Spleen (tissue), 11 donors: ENCODE results near the gene TRIM43. TPM values are rescaled to one million over a fixed set of nuclear protein-coding genes. Genes with fewer than 3 reads are reported as not detected.
"Not testable (repeated sequence)": the region's sequence is repeated elsewhere in the genome, so short reads cannot be mapped to it uniquely, and the experiment has no call there.

Experiments used
- DNase-seq: peaks from one replicate; pipeline ENCODE4 v3.0.0-alpha.2; 2020
- H3K27ac ChIP-seq, 8 donors: fragments of 200-600 bp; sonication (generic) in 7 of 8; 1 replicate in 4 of 8; 2 replicates in 4 of 8; pipeline versions ENCODE4 v1.5.0 to v1.8.0; 2016 to 2021; ENCODE audit warnings: inconsistent platforms in 4 of 8, mild to moderate bottlenecking in 4 of 8, moderate library complexity in 1 of 8
- H3K27me3 ChIP-seq, 7 donors: fragments of 200-600 bp; sonication (generic) in 6 of 7; replicated peaks in 1 of 7; 1 replicate in 4 of 7; 2 replicates in 3 of 7; pipeline versions ENCODE4 v1.5.0 to v1.8.0; 2016 to 2021; ENCODE audit warnings: inconsistent platforms in 3 of 7, mild to moderate bottlenecking in 1 of 7
- H3K36me3 ChIP-seq, 6 donors: fragments of 200-600 bp; sonication (generic) in 5 of 6; 1 replicate in 4 of 6; 2 replicates in 2 of 6; pipeline versions ENCODE4 v1.5.0 to v1.8.0; 2016 to 2021; ENCODE audit warnings: inconsistent platforms in 2 of 6
- H3K4me1 ChIP-seq, 6 donors: fragments of 200-600 bp; sonication (generic) in 5 of 6; 1 replicate in 3 of 6; 2 replicates in 3 of 6; pipeline versions ENCODE4 v1.5.0 to v1.8.0; 2016 to 2021; ENCODE audit warnings: inconsistent platforms in 3 of 6
- H3K4me3 ChIP-seq, 8 donors: fragments of 200-600 bp; sonication (generic) in 7 of 8; 1 replicate in 4 of 8; 2 replicates in 4 of 8; pipeline versions ENCODE4 v1.5.0 to v1.8.0; 2016 to 2021; ENCODE audit warnings: inconsistent platforms in 4 of 8, mild to moderate bottlenecking in 4 of 8, moderate library complexity in 2 of 8
- H3K9me3 ChIP-seq, 8 donors: fragments of 200-600 bp; sonication (generic) in 7 of 8; 1 replicate in 4 of 8; 2 replicates in 4 of 8; pipeline versions ENCODE4 v1.5.0 to v1.8.0; 2016 to 2021; ENCODE audit warnings: inconsistent platforms in 4 of 8
- POLR2A ChIP-seq, 3 donors: fragments of 450-650 bp; IDR thresholded peaks; one replicate each; pipeline ENCODE4 v1.5.1; 2017; ENCODE audit warnings: antibody characterized with exemption in 3 of 3, mild to moderate bottlenecking in 1 of 3
- POLR2AphosphoS5 ChIP-seq, 3 donors: sonication (generic); formaldehyde crosslinking; IDR thresholded peaks; one replicate each; pipeline ENCODE4 v1.5.1; 2017; ENCODE audit warnings: antibody characterized with exemption in 3 of 3
- WGBS, 5 donors: extraction: QIAGEN DNeasy Blood & Tissue Kit in 3 of 5; methylation state at CpG; one replicate each; pipeline versions ENCODE4 v1.1.5 to v1.1.7; 2013 to 2018; 5-methylcytosine and 5-hydroxymethylcytosine counted together
- intact Hi-C: fragments of 100-400 bp; cut with DNase I; formaldehyde crosslinking; loops from one replicate; pipeline ENCODE4 v1.15.0; 2023; ENCODE audit warnings: low total_unique reads
- polyA plus RNA-seq, 3 donors: library from polyadenylated mRNA; stranded (reverse); fragments of 200-250 nt; gene quantifications; one replicate each; pipeline ENCODE4 v1.2.1, GENCODE V29; 2013
- total RNA-seq, 7 donors: library from RNA; depleted of rRNA in 3 of 7; stranded (reverse); fragments of >200 nt in 3 of 7; fragmentation: NEBNext Ultra II Directional in 4 of 7; extraction: Animal tissue kit (Norgen Biotek cat#: 25700) in 4 of 7; gene quantifications; one replicate each; pipeline versions ENCODE4 v1.1.0 to v1.2.1, GENCODE V29; 2016 to 2021
- TF ChIP-seq, protein P1 (sequence below), 11 experiments: fragments of 200-600 bp in 7 of 11; fragments of 450-650 bp in 4 of 11; sonication (generic) in 4 of 11; IDR thresholded peaks in 8 of 11; conservative IDR thresholded peaks in 3 of 11; 1 replicate in 7 of 11; 2 replicates in 4 of 11; pipeline versions ENCODE4 v1.4.0 to v1.8.0; 2016 to 2021; ENCODE audit warnings: antibody characterized with exemption in 11 of 11, inconsistent platforms in 4 of 11, mild to moderate bottlenecking in 1 of 11
- donor health status: healthy with polysubstance abuse.
- donor health status: DM: no; HTN: no; CAD: no; lungs with moderate emphysema.
- donor health status: DM: no; HTN: no; CAD: no.
- donor health status: Bipolar disorder and iron deficiency.
- donor health status: healthy.
- donor health status: DM: no; HTN: no; CAD: no.
- donor health status: DM: yes; HTN: yes; CAD: no.

TRIM43 gene
- total and polyA plus RNA-seq, 10 donors: not detected

DNA sequence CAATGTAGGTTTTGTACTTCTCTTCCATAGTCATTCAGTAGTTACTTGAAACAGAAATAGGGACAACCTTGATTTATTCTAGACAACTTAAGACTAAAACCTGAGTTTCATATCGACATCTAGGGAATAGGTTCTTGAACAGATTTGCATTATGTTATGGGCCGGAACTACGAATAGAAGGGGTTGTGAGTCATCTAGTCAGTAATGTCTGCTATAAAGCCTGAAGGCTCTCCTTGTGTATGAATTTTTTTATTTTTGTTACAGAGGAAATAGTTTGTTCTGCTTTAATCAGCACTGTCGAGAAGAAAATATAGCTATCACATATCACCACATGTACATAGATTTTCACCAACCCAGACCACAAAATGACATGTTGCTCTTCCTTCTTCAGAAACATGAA lies 17.3 kb upstream of the TRIM43 start:
- Histone ChIP-seq H3K36me3 (no peaks in the 10 kb centered on the region), H3K4me3 (no peak overlapping the region), H3K27ac (no peak overlapping the region), H3K9me3 (no peaks in the 10 kb centered on the region), H3K27me3 (peaks cover 0 to 14% (median 3%) of the 10 kb centered on the region in 7 donors), H3K4me1 (no peaks in the 10 kb centered on the region)
- DNase-seq: no peak
- TF ChIP-seq POLR2AphosphoS5 (IDR thresholded peaks at IDR 0.05) (no peak), POLR2A (IDR thresholded peaks at IDR 0.05) (no peak)
- TF ChIP-seq, protein P1, sequence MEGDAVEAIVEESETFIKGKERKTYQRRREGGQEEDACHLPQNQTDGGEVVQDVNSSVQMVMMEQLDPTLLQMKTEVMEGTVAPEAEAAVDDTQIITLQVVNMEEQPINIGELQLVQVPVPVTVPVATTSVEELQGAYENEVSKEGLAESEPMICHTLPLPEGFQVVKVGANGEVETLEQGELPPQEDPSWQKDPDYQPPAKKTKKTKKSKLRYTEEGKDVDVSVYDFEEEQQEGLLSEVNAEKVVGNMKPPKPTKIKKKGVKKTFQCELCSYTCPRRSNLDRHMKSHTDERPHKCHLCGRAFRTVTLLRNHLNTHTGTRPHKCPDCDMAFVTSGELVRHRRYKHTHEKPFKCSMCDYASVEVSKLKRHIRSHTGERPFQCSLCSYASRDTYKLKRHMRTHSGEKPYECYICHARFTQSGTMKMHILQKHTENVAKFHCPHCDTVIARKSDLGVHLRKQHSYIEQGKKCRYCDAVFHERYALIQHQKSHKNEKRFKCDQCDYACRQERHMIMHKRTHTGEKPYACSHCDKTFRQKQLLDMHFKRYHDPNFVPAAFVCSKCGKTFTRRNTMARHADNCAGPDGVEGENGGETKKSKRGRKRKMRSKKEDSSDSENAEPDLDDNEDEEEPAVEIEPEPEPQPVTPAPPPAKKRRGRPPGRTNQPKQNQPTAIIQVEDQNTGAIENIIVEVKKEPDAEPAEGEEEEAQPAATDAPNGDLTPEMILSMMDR (IDR thresholded peaks at IDR 0.05 in 8 of 11, conservative IDR thresholded peaks at IDR 0.05 in 3 of 11): no peak
- intact Hi-C loops: no loop called here
- 50 to 62% (median 59%) methylated on average over 4 of the region's 4 CpGs for WGBS, 5 donors

DNA sequence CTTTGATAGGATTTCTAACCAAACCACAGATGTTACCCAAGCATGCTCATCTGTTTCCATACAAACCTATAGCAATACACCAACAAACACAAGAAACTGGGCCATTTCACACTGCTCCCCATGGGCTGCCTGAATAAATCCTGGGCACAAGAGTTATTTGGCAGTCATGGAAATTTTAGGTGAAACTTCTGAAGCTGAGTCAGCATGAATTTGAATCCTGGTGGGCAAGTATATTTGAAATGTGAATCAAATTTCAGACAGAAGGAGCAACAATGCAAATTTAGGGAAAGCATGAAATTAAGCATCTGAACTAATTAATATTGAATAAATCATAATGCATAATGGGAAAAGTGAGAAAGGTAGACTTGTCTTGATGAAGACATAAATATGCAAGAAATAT lies 15.9 kb upstream of the TRIM43 start:
- no peaks in the 10 kb centered on the region for H3K36me3 ChIP-seq
- TF ChIP-seq POLR2AphosphoS5 (IDR thresholded peaks at IDR 0.05): no peak
- no peak for TF ChIP-seq POLR2A (IDR thresholded peaks at IDR 0.05)
- H3K4me1 ChIP-seq: no peaks in the 10 kb centered on the region
- intact Hi-C loops: no loop called here
- H3K4me3 ChIP-seq: no peak overlapping the region
- no peak for DNase-seq
- no peak overlapping the region for H3K27ac ChIP-seq
- H3K27me3 ChIP-seq: peaks cover 0 to 7% (median 0%) of the 10 kb centered on the region in 7 donors
- H3K9me3 ChIP-seq: no peaks in the 10 kb centered on the region

GRCh38 chr2:95578539-95578938 lies 13.3 kb upstream of the TRIM43 start:
- TF ChIP-seq, protein P1 (IDR thresholded peaks at IDR 0.05 in 8 of 11, conservative IDR thresholded peaks at IDR 0.05 in 3 of 11): no peak
- TF ChIP-seq POLR2AphosphoS5 (IDR thresholded peaks at IDR 0.05) (no peak), POLR2A (IDR thresholded peaks at IDR 0.05) (no peak)
- no peaks in the 10 kb centered on the region for H3K9me3 ChIP-seq
- intact Hi-C loops: no loop called here
- no peak for DNase-seq
- no peak overlapping the region for H3K4me3 ChIP-seq
- H3K4me1 ChIP-seq: no peaks in the 10 kb centered on the region
- 36 to 65% (median 57%) methylated on average over 1 of the region's 1 CpG for WGBS, 5 donors
- no peak overlapping the region for H3K27ac ChIP-seq
- no peaks in the 10 kb centered on the region for H3K36me3 ChIP-seq
- H3K27me3 ChIP-seq: peaks cover 0 to 9% (median 0%) of the 10 kb centered on the region in 7 donors

- H3K4me3 ChIP-seq, H3K9me3 ChIP-seq, H3K27ac ChIP-seq, H3K4me1 ChIP-seq, intact Hi-C loops, DNase-seq, H3K27me3 ChIP-seq, H3K36me3 ChIP-seq: not testable (repeated sequence)
- whole genome bisulfite sequencing, 5 donors: 87 to 98% (median 91%) methylated on average over 4 of the region's 4 CpGs
Measured at GRCh38 chr2:95583545-95583944, 8.3 kb upstream of the TRIM43 start.

DNA sequence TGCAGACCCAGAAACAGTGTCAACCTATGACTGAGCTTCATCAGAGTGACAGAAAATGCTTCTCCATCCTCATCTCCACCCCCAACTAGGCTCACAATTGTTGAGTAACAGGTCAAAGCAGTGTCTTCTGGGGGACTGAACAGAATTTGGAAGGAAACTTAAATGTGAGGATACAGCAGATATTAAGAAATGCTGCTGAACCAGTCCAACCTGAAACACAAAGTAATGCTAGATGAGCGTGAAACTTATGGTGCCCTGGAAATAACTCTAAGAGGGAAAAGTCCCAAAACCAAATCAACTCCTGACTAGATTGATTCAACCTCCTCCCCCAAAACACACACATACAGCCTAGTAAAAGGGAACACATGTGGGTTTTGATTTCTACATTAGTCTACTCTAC lies 7.5 kb upstream of the TRIM43 start:
- intact Hi-C loops, H3K9me3 ChIP-seq: not testable (repeated sequence)
- 75 to 92% (median 87%) methylated on average over 1 of the region's 1 CpG for whole genome bisulfite sequencing, 5 donors

GRCh38 chr2:95589777-95590536 lies 1.8 kb upstream of the TRIM43 start:
- DNase-seq, H3K27me3 ChIP-seq, H3K4me1 ChIP-seq, H3K4me3 ChIP-seq, H3K36me3 ChIP-seq, intact Hi-C loops, H3K27ac ChIP-seq, H3K9me3 ChIP-seq: not testable (repeated sequence)
- WGBS, 5 donors: 86 to 97% (median 94%) methylated on average over 4 of the region's 4 CpGs

More for the DNA sequence above, 7.5 kb upstream of the TRIM43 start:
- not testable (repeated sequence) for DNase-seq, H3K27me3 ChIP-seq, H3K27ac ChIP-seq, H3K36me3 ChIP-seq, H3K4me1 ChIP-seq, H3K4me3 ChIP-seq

GRCh38 chr2:95592973-95593372 lies 1.2 kb downstream of the TRIM43 start:
- 86 to 93% (median 89%) methylated on average over 10 to 13 of the region's 13 CpGs for WGBS, 5 donors
- H3K4me3 ChIP-seq, H3K27me3 ChIP-seq, H3K4me1 ChIP-seq, H3K27ac ChIP-seq, intact Hi-C loops, DNase-seq, H3K36me3 ChIP-seq, H3K9me3 ChIP-seq: not testable (repeated sequence)

DNA sequence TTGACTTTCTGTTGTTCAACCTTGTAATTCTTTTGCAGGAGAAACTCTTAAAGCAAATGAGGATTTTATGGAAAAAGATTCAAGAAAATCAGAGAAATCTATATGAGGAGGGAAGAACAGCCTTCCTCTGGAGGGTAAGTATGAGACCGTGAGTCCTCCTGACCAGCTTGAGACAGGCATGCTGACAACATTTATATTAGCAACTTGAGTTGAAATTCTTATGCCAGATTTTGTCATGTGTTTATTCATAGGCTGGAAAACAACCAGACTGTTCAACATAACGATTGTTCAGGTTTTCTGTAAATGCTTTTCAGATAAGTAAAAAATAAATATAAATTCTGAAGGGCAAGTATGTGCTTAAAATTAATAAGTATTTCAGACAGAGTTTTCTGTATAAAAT lies 3.2 kb downstream of the TRIM43 start:
- H3K27ac ChIP-seq, H3K36me3 ChIP-seq, H3K27me3 ChIP-seq, DNase-seq, H3K9me3 ChIP-seq, intact Hi-C loops, H3K4me1 ChIP-seq, H3K4me3 ChIP-seq: not testable (repeated sequence)
- 73 to 92% (median 80%) methylated on average over 2 of the region's 2 CpGs for WGBS, 5 donors

DNA sequence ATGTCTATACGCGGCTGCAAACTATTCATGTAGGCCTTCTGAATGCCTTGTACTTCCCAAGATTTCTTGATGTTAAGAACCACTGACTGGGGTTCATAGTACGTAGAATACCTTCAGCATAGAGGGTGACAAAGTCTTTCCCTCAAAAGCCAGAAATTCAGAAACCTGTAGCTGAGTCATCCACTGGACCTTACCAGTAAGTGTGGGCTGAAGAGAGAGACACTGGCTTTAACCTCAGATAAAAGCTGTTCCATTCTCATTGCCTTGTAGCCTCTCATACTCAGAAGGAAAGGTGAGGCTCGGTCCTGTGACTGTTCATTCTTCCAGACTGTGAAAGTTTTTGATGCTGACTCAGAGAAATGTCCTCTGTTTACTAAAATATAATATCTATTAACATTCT lies 9.5 kb downstream of the TRIM43 start:
- H3K27ac ChIP-seq, H3K36me3 ChIP-seq, H3K4me1 ChIP-seq, H3K4me3 ChIP-seq, intact Hi-C loops, H3K27me3 ChIP-seq, DNase-seq, H3K9me3 ChIP-seq: not testable (repeated sequence)
- WGBS, 5 donors: no CpG with 5 or more reads among the region's 4 CpGs
